Breast epithelium (tissue), 4 donors: ENCODE measurements around the gene CEP44. TPM values are rescaled to one million over a fixed set of nuclear protein-coding genes. Genes with fewer than 3 reads are reported as not detected.

Experiments
- DNase-seq, 2 donors: peaks; one replicate each; pipeline ENCODE4 v3.0.0-alpha.2; 2019; ENCODE audit warnings: low spot score in 2 of 2
- H3K27ac ChIP-seq, 2 donors: fragments of 200-600 bp; sonication (generic) in 1 of 2; one replicate each; pipeline ENCODE4 v1.5.1; 2016 to 2019; ENCODE audit warnings: mild to moderate bottlenecking in 1 of 2
- H3K27me3 ChIP-seq, 2 donors: fragments of 200-600 bp; sonication (generic) in 1 of 2; one replicate each; pipeline versions ENCODE4 v1.5.1 to v1.6.0; 2017 to 2019; ENCODE audit warnings: control low read depth in 1 of 2, mild to moderate bottlenecking in 1 of 2
- H3K36me3 ChIP-seq: fragments of 200-600 bp; one replicate; pipeline ENCODE4 v1.5.1; 2019
- H3K4me1 ChIP-seq, 2 donors: fragments of 200-600 bp; sonication (generic); one replicate each; pipeline ENCODE4 v1.5.1; 2016 to 2019; ENCODE audit warnings: control low read depth in 1 of 2
- H3K4me3 ChIP-seq, 3 donors: fragments of 200-600 bp; sonication (generic); 1 replicate in 2 of 3; 2 replicates in 1 of 3; pipeline ENCODE4 v1.5.1; 2016 to 2019; ENCODE audit warnings: mild to moderate bottlenecking in 3 of 3, moderate library complexity in 2 of 3
- H3K9me3 ChIP-seq, 2 donors: fragments of 200-600 bp; sonication (generic) in 1 of 2; one replicate each; pipeline ENCODE4 v1.5.1; 2016 to 2019; ENCODE audit warnings: control low read depth in 1 of 2
- CTCF ChIP-seq, 3 donors: fragments of 450-650 bp; IDR thresholded peaks; one replicate each; pipeline ENCODE4 v1.5.1; 2016 to 2017; ENCODE audit warnings: antibody characterized with exemption in 3 of 3, mild to moderate bottlenecking in 3 of 3, moderate library complexity in 3 of 3
- POLR2A ChIP-seq: fragments of 450-650 bp; IDR thresholded peaks from one replicate; pipeline ENCODE4 v1.6.1; 2016; ENCODE audit warnings: antibody characterized with exemption, mild to moderate bottlenecking, moderate library complexity
- POLR2AphosphoS5 ChIP-seq, 3 donors: sonication (generic); formaldehyde crosslinking; IDR thresholded peaks; one replicate each; pipeline ENCODE4 v1.6.1; 2017; ENCODE audit warnings: antibody characterized with exemption in 3 of 3
- intact Hi-C: fragments of 100-400 bp; cut with DNase I; formaldehyde crosslinking; loops from one replicate; pipeline ENCODE4 v1.15.1; 2023; ENCODE audit warnings: low total_unique reads
- total RNA-seq, 3 donors: library from RNA; depleted of rRNA; stranded (reverse); fragments of >200 nt; gene quantifications; one replicate each; pipeline ENCODE4 v1.1.0, GENCODE V29; 2016

Gene CEP44
- total RNA-seq, 3 donors from 2014 or later: 12.2 to 30.9 (median 19.7) TPM

- Histone ChIP-seq H3K27ac (no peak overlapping the region), H3K4me1 (no peaks in the 10 kb centered on the region), H3K36me3 (no peaks in the 10 kb centered on the region), H3K9me3 (no peaks in the 10 kb centered on the region), H3K27me3 (no peaks in the 10 kb centered on the region), H3K4me3 (no peak overlapping the region)
- no peak for DNase-seq
- no peak for TF ChIP-seq CTCF (IDR thresholded peaks at IDR 0.05)
- TF ChIP-seq POLR2A: no peak
- no peak for TF ChIP-seq POLR2AphosphoS5 (IDR thresholded peaks at IDR 0.05)
- intact Hi-C loops: no loop called here
Observed at GRCh38 chr4:174278467-174278866, 5.2 kb upstream of the CEP44 start.

- no peaks in the 10 kb centered on the region for H3K36me3 ChIP-seq
- no peak overlapping the region for H3K27ac ChIP-seq
- intact Hi-C loops: no loop called here
- TF ChIP-seq POLR2A (no peak), POLR2AphosphoS5 (IDR thresholded peaks at IDR 0.05) (no peak), CTCF (IDR thresholded peaks at IDR 0.05) (no peak)
- H3K4me3 ChIP-seq: no peak overlapping the region
- no peak for DNase-seq
- H3K27me3 ChIP-seq: no peaks in the 10 kb centered on the region
- no peaks in the 10 kb centered on the region for H3K9me3 ChIP-seq
- H3K4me1 ChIP-seq: no peaks in the 10 kb centered on the region
Observed at GRCh38 chr4:174279433-174280155, 4.1 kb upstream of the CEP44 start.

- intact Hi-C loops: no loop called here
- no peaks in the 10 kb centered on the region for H3K4me1 ChIP-seq
- DNase-seq: no peak
- no peaks in the 10 kb centered on the region for H3K27me3 ChIP-seq
- no peak overlapping the region for H3K27ac ChIP-seq
- no peak for TF ChIP-seq CTCF (IDR thresholded peaks at IDR 0.05)
- no peak for TF ChIP-seq POLR2A
- no peak for TF ChIP-seq POLR2AphosphoS5 (IDR thresholded peaks at IDR 0.05)
- no peaks in the 10 kb centered on the region for H3K36me3 ChIP-seq
- no peaks in the 10 kb centered on the region for H3K9me3 ChIP-seq
- no peak overlapping the region for H3K4me3 ChIP-seq
Observed at GRCh38 chr4:174281182-174281737, 2.5 kb upstream of the CEP44 start.

- Histone ChIP-seq H3K9me3 (no peaks in the 10 kb centered on the region), H3K36me3 (no peaks in the 10 kb centered on the region), H3K27ac (no peak overlapping the region), H3K4me3 (peak overlapping the region in 1 of 3 donors; percentile 74), H3K4me1 (no peaks in the 10 kb centered on the region), H3K27me3 (no peaks in the 10 kb centered on the region)
- TF ChIP-seq POLR2AphosphoS5 (IDR thresholded peaks at IDR 0.05) (no peak), POLR2A (no peak), CTCF (IDR thresholded peaks at IDR 0.05) (no peak)
- intact Hi-C loops: no loop called here
- DNase-seq: no peak
Observed at GRCh38 chr4:174281901-174282300, 1.8 kb upstream of the CEP44 start.

DNA sequence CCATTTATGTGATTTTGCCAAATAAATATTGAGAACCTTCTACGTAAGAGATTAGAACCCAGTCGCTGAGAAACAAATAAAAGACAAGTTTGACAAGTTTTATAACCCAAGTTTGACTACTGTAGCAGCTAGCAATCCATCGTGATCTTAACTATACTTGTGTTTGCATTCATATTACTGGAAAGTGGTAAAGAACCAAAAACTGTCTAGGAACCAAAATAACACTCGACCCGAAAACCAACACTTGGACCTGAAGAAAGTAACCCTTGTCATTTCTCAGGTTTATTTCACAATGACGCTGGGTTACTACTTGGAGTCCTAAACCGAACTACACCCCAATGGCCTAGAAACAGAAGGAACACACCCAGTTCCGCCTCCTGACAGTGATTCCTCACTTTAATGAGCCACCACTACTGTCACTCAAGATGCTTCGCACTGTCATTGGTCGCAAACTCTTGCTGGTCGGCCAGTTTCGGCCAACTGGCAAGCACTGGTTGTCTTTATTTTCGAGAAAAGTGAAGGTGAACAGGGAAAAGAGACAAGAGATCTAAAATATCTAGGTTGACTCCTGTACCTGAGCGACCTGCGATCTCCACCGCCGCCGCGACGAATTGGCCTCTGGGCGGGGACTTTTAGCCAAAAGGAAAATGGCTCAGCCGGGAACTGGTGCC, 740 bp upstream of the CEP44 start:
- intact Hi-C loops: no loop called here

More for the DNA sequence above, 740 bp upstream of the CEP44 start:
- Histone ChIP-seq H3K9me3 (no peaks in the 10 kb centered on the region), H3K27ac (peak overlapping the region; percentile 96 to 99), H3K27me3 (no peaks in the 10 kb centered on the region), H3K4me3 (peak overlapping the region; percentile 74 to 85 (median 79)), H3K4me1 (no peaks in the 10 kb centered on the region), H3K36me3 (no peaks in the 10 kb centered on the region)
- TF ChIP-seq POLR2AphosphoS5 (IDR thresholded peaks at IDR 0.05): no peak
- no peak for TF ChIP-seq POLR2A
- TF ChIP-seq CTCF (IDR thresholded peaks at IDR 0.05): no peak
- DNase-seq: peak; percentile 66 to 84
